ENCODE results near the gene PTPA. TPM values are rescaled to one million over a fixed set of nuclear protein-coding genes. Genes with fewer than 3 reads are reported as not detected.

PTPA gene
- total RNA-seq, 1 donor = 136 TPM

DNA sequence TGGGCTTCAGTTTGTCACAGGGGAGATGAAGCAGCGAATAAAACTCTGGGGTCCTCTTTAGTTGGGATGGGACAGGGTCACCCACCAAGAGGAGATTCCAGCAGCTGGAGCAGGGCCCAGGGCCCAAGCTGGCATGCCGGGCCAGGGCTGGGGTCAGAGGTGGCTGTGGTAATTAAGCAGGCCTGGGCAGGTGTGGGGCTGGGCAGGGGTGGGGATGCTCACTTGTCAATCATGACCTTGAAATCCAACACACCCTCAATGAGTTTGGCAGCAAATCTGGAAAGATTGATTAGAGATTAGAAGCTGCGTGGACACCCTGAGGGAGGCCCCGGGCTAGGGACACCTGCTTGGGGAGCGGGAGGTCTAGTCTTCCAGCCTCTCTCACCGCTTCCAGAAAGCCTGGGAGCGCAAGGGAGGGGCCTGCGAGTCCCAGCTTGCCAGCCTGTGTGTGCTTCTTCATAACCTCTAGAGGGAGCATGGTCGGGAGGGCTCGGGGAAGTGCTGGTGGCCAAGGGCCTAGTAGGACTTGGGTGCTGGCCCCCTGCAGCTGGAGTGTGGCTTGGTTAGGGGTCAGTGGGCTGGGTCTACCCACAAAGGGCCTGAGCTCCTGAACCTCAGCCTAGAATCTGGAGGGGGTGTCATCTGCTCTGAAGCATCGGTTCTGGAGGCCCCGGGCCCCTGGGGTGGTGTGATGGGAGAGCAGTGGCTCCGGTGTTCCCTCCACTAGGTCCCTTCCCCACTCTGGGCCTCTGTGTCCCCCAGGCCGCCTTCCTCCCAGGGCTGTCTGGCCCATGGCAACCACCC is 8.2 kb upstream of the PTPA start:
- DNase-seq (ENCODE audit: low read depth) = peak; percentile 41

DNA sequence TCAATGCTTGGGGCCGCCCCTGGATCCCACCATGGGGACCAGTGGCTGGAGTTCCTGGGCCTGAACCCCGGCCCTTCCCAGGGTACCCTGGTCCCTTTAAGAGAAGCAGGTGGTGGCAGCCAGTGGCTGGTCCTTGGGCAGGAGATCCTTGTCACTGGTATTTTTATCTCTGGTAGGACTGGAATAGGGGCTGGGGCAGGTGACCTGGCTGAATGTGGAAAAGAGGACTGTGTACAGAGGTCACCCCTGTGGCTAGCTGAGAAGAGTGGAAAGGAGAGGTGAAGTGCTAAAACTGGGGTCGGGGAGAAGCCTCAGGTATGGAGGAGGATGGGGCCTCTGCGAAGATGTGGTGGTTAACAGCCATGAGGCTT is 7.6 kb upstream of the PTPA start:
- H3K4me3 ChIP-seq (ENCODE audit: low read depth, low read length) = no peak overlapping the region
- no peak for TF ChIP-seq CTCF (IDR thresholded peaks at IDR 0.05; ENCODE audit: insufficient read depth, low read depth, low read length)
- no peak for DNase-seq (ENCODE audit: low read depth)

More for the DNA sequence above, 8.2 kb upstream of the PTPA start:
- TF ChIP-seq CTCF (IDR thresholded peaks at IDR 0.05; ENCODE audit: insufficient read depth, low read depth, low read length) = peak; percentile 71
- H3K4me3 ChIP-seq (ENCODE audit: low read depth, low read length) = no peak overlapping the region

- no peak for TF ChIP-seq CTCF (IDR thresholded peaks at IDR 0.05; ENCODE audit: insufficient read depth, low read depth, low read length)
- DNase-seq (ENCODE audit: low read depth) = no peak
These were observed 7.2 kb upstream of the PTPA start for GRCh38 chr9:129104051-129104450.

DNA sequence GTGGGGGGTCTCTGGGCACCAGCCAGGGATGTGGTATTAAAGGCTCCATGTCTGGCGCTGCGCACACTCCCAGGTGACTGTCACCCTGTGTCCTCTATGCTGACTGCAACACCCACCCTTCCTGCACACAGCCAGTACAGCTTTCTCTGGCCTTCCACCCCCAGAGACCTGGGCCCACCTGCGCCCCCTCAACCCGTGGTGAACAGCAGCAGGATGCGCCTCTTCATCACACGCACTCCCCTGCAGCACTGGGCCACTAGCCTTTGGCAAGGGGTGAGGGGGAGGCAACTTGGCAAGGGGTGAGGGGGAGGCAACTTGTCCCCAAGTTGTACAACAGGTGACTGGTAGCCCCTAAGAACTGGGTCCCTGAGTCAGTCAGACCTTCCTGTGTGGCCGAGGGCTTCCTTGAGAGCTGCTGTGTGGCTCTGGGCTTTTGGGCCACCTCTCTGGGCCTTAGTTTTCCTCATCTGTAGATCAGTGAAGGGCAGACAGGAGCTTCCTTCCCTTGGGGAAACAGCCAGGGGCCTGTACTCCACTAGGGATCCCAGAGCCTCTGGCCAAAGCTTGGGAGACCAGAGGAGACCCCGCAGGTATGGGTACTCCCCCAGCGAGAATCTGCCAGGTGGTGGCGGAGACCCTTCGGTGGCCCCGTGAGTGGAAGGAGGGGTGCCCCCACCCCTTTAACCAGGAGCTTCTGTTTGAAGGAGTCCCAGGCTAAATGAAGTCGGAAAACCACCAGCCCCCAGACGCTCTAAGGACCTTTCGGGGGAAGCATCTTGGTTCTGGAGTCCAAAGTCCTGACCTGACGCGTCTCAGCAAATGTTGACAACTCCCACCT is 5.1 kb upstream of the PTPA start:
- DNase-seq (ENCODE audit: low read depth) = no peak
- no peak overlapping the region for H3K4me3 ChIP-seq (ENCODE audit: low read depth, low read length)
- TF ChIP-seq CTCF (IDR thresholded peaks at IDR 0.05; ENCODE audit: insufficient read depth, low read depth, low read length) = no peak

More at GRCh38 chr9:129104051-129104450, 7.2 kb upstream of the PTPA start:
- H3K4me3 ChIP-seq (ENCODE audit: low read depth, low read length) = no peak overlapping the region

DNA sequence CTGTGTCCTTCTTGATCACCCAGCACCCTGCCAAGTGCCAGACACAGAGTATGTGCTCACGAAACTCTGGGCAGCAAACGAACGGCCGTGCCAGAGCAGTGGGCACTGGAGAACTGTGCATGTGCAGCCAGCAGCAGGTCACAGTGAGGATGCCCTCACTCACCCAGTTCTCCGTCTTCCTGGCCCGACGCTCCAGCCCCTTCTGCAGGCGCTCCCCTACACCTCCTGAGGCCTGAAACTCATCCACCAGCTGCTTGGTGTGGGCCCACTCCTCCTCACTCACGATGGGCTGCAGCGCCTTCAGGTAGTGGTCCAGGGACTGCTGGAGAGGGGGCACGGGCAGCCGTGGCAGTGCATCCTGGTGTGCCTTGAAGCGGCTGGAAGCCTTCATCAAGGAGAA is 3.6 kb upstream of the PTPA start:
- H3K4me3 ChIP-seq (ENCODE audit: low read depth, low read length) = no peak overlapping the region
- no peak for DNase-seq (ENCODE audit: low read depth)
- TF ChIP-seq CTCF (IDR thresholded peaks at IDR 0.05; ENCODE audit: insufficient read depth, low read depth, low read length) = no peak

- TF ChIP-seq CTCF (IDR thresholded peaks at IDR 0.05; ENCODE audit: insufficient read depth, low read depth, low read length) = no peak
- no peak overlapping the region for H3K4me3 ChIP-seq (ENCODE audit: low read depth, low read length)
- no peak for DNase-seq (ENCODE audit: low read depth)
These were observed 3.0 kb upstream of the PTPA start for GRCh38 chr9:129108083-129108804.

Measured in fibroblast of villous mesenchyme (primary cell).